PFSK-1 (cell line): ENCODE measurements around the gene TRPV4.

Source experiments
- FOXP2 ChIP-seq: optimal IDR thresholded peaks from 2 replicates; pipeline ENCODE3; 2011; ENCODE audit warnings: borderline replicate concordance, control low read depth, inconsistent platforms; ENCODE audit not compliant: insufficient read depth; ENCODE audit errors: extremely low read length, extremely low read depth
- POLR2AphosphoS5 ChIP-seq: IDR thresholded peaks from 2 replicates; pipeline ENCODE4 v1.6.1; 2012; ENCODE audit warnings: low read depth, mild to moderate bottlenecking, control low read depth, low read length, moderate library complexity
- REST ChIP-seq, 2 experiments: IDR thresholded peaks; 2 replicates each; pipeline versions ENCODE4 v1.6.1 to v1.8.0; 2011 to 2012; ENCODE audit warnings: low read depth in 2 of 2, low read length in 2 of 2, control low read depth in 1 of 2, inconsistent platforms in 1 of 2, mild to moderate bottlenecking in 1 of 2, moderate library complexity in 1 of 2; ENCODE audit not compliant: insufficient read depth in 1 of 2
- SIN3A ChIP-seq: IDR thresholded peaks from 2 replicates; pipeline ENCODE4 v1.6.1; 2012; ENCODE audit warnings: mild to moderate bottlenecking, low read length, moderate library complexity, borderline replicate concordance; ENCODE audit not compliant: insufficient read depth
- TAF1 ChIP-seq: IDR thresholded peaks from 2 replicates; pipeline ENCODE4 v1.6.1; 2012; ENCODE audit warnings: low read length, control low read depth, borderline replicate concordance; ENCODE audit not compliant: insufficient read depth

Gene TRPV4

GRCh38 chr12:109740694-109741245, 92.4 kb downstream of the TRPV4 start:
- TF ChIP-seq POLR2AphosphoS5 (no peak), SIN3A (no peak), FOXP2 (no peak), TAF1 (no peak), REST (IDR thresholded peaks at IDR 0.05; ENCODE audit: insufficient read depth in 1 of 2, low read depth in 2 of 2, low read length in 2 of 2) (no peak)

GRCh38 chr12:109739747-109740693, 93.2 kb downstream of the TRPV4 start:
- no peak for TF ChIP-seq SIN3A
- TF ChIP-seq FOXP2, result no peak
- TF ChIP-seq POLR2AphosphoS5, result no peak

- TF ChIP-seq POLR2AphosphoS5 (no peak), FOXP2 (no peak), TAF1 (no peak), REST (IDR thresholded peaks at IDR 0.05; ENCODE audit: insufficient read depth in 1 of 2, low read depth in 2 of 2, low read length in 2 of 2) (no peak), SIN3A (no peak)
Observed at GRCh38 chr12:109738878-109739665, 94.1 kb downstream of the TRPV4 start.

GRCh38 chr12:109738209-109738608, 95.0 kb downstream of the TRPV4 start:
- no peak for TF ChIP-seq FOXP2
- TF ChIP-seq POLR2AphosphoS5, result no peak
- no peak for TF ChIP-seq TAF1
- TF ChIP-seq SIN3A, result no peak
- TF ChIP-seq REST (IDR thresholded peaks at IDR 0.05; ENCODE audit: insufficient read depth in 1 of 2, low read depth in 2 of 2, low read length in 2 of 2), result no peak

- peak in 1 of 2 experiments; percentile 33; a peak in 1 of 4 replicates for TF ChIP-seq REST (IDR thresholded peaks at IDR 0.05; ENCODE audit: insufficient read depth in 1 of 2, low read depth in 2 of 2, low read length in 2 of 2)
- TF ChIP-seq TAF1, result no peak
Observed at GRCh38 chr12:109737631-109738030, 95.6 kb downstream of the TRPV4 start.
